Measurements from ENCODE around the gene SIL1. TPM values are rescaled to one million over a fixed set of nuclear protein-coding genes. Genes with fewer than 3 reads are reported as not detected.

Gene SIL1
- total and polyA plus RNA-seq, 10 donors, result 23.4 to 42.3 (median 32.6) TPM

- WGBS, 5 donors, result 23 to 50% (median 37%) methylated on average over 1 of the region's 1 CpG
- DNase-seq, result no peak
- Histone ChIP-seq H3K27me3 (replicated peaks in 1 of 7) (no peaks in the 10 kb centered on the region), H3K36me3 (no peaks in the 10 kb centered on the region), H3K4me1 (peaks cover 0 to 11% (median 6%) of the 10 kb centered on the region in 6 donors), H3K27ac (no peak overlapping the region), H3K9me3 (no peaks in the 10 kb centered on the region), H3K4me3 (no peak overlapping the region)
- TF ChIP-seq POLR2A (IDR thresholded peaks at IDR 0.05) (no peak), CTCF (IDR thresholded peaks at IDR 0.05 in 8 of 11, conservative IDR thresholded peaks at IDR 0.05 in 3 of 11) (no peak), POLR2AphosphoS5 (IDR thresholded peaks at IDR 0.05) (no peak)
- intact Hi-C loops (cut with DNase I; ENCODE audit: low total_unique reads), result no loop called here
Measured at GRCh38 chr5:139068494-139069151, 129.5 kb downstream of the SIL1 start.

GRCh38 chr5:139068060-139068459 is 130.1 kb downstream of the SIL1 start:
- no peak overlapping the region for H3K4me3 ChIP-seq
- no peaks in the 10 kb centered on the region for H3K36me3 ChIP-seq
- H3K4me1 ChIP-seq, result peaks cover 0 to 11% (median 6%) of the 10 kb centered on the region in 6 donors
- H3K27me3 ChIP-seq (replicated peaks in 1 of 7), result no peaks in the 10 kb centered on the region
- no peak for DNase-seq
- no peaks in the 10 kb centered on the region for H3K9me3 ChIP-seq
- intact Hi-C loops (cut with DNase I; ENCODE audit: low total_unique reads), result no loop called here
- H3K27ac ChIP-seq, result no peak overlapping the region
- TF ChIP-seq POLR2AphosphoS5 (IDR thresholded peaks at IDR 0.05) (no peak), POLR2A (IDR thresholded peaks at IDR 0.05) (no peak), CTCF (IDR thresholded peaks at IDR 0.05 in 8 of 11, conservative IDR thresholded peaks at IDR 0.05 in 3 of 11) (no peak)
- 91 to 100% (median 97%) methylated on average over 2 of the region's 2 CpGs for WGBS, 5 donors

- no peaks in the 10 kb centered on the region for H3K27me3 ChIP-seq (replicated peaks in 1 of 7)
- no peaks in the 10 kb centered on the region for H3K36me3 ChIP-seq
- no peaks in the 10 kb centered on the region for H3K9me3 ChIP-seq
- no peak for DNase-seq
- TF ChIP-seq CTCF (IDR thresholded peaks at IDR 0.05 in 8 of 11, conservative IDR thresholded peaks at IDR 0.05 in 3 of 11) (no peak), POLR2A (IDR thresholded peaks at IDR 0.05) (no peak), POLR2AphosphoS5 (IDR thresholded peaks at IDR 0.05) (no peak)
- no peak overlapping the region for H3K4me3 ChIP-seq
- peaks cover 0 to 24% (median 11%) of the 10 kb centered on the region in 6 donors for H3K4me1 ChIP-seq
- intact Hi-C loops (cut with DNase I; ENCODE audit: low total_unique reads), result no loop called here
- H3K27ac ChIP-seq, result no peak overlapping the region
Measured at GRCh38 chr5:139065306-139065705, 132.9 kb downstream of the SIL1 start.

- H3K27me3 ChIP-seq (replicated peaks in 1 of 7), result no peaks in the 10 kb centered on the region
Measured at GRCh38 chr5:139064613-139065012, 133.6 kb downstream of the SIL1 start.

More at GRCh38 chr5:139064613-139065012, 133.6 kb downstream of the SIL1 start:
- H3K9me3 ChIP-seq, result no peaks in the 10 kb centered on the region
- no peak for DNase-seq
- TF ChIP-seq CTCF (IDR thresholded peaks at IDR 0.05 in 8 of 11, conservative IDR thresholded peaks at IDR 0.05 in 3 of 11) (no peak), POLR2A (IDR thresholded peaks at IDR 0.05) (no peak), POLR2AphosphoS5 (IDR thresholded peaks at IDR 0.05) (no peak)
- H3K36me3 ChIP-seq, result no peaks in the 10 kb centered on the region
- 72 to 86% (median 78%) methylated on average over 2 of the region's 2 CpGs for WGBS, 5 donors
- no peak overlapping the region for H3K27ac ChIP-seq
- peaks cover 0 to 24% (median 11%) of the 10 kb centered on the region in 6 donors for H3K4me1 ChIP-seq
- H3K4me3 ChIP-seq, result no peak overlapping the region
- intact Hi-C loops (cut with DNase I; ENCODE audit: low total_unique reads), result no loop called here

All from spleen (tissue), 11 donors.